GM18870 (cell line): ENCODE results near the gene THBS3.
"Not testable (repeated sequence)": the region's sequence is repeated elsewhere in the genome, so short reads cannot be mapped to it uniquely, and the experiment has no call there.

Source experiments
- ATAC-seq: cut with Tn5 transposase; IDR thresholded peaks from one replicate; pipeline ENCODE4 v1.9.1; 2021; ENCODE audit warnings: moderate library complexity; ENCODE audit not compliant: unreplicated experiment

THBS3 gene

GRCh38 chr1:155175281-155175926, 32.3 kb downstream of the THBS3 start:
- ATAC-seq, result no peak

DNA sequence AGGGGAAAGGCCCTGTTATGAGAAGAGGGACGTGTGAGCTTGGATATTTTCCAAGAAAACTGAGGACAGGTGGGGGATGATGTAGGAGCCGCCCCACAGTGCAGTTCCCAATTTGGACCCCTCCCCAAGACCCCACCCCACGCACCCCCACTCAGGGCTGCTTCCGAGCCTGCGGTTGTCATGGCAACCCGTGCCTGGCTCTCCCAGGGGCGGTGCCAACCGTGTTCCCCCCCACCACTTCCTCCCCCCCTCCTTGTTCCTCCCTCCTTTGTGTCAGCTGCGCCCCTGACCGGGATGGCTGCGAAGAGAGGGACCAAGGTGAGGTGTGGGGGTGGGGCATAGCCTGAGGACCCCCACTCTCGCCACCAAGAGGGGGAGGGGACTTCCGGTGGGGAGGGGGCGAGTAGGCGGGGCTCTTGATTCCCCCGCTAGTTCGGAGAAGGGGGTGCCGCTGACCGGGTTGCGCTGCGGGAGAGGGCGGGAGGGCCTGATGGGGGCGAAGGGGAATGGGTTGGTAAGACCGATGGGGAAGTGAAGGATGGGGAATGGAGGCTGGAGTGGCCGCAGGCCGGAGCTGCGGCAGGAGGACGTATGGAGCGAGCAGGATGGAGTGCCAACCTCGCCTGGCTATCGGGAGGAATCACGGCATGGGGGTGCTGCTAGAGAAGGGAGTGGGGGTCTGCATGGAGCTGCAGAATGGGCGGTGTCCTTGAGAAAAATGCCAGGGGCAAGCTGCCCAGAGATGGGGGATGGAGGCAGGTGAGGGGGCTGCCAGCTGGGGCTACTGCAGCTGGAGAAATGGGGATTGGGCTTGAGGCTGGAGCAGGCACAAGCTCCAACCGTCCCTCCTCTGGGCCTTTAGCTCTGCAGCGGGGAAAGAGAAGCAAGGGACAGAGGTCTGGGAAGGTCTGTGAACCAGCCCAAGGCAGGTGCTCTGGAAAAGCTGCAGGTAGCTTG, 33.1 kb downstream of the THBS3 start:
- ATAC-seq, result no peak

- ATAC-seq, result no peak
Measured at GRCh38 chr1:155173478-155174323, 34.0 kb downstream of the THBS3 start, which contains the start of gene TRIM46. Gene TRIM46, plus strand, starts transcription at chr1:155173849. Its CDS starts 118 bp downstream, at chr1:155173967.

GRCh38 chr1:155172732-155173477, 34.8 kb downstream of the THBS3 start, which contains the start of gene KRTCAP2:
Gene KRTCAP2, minus strand, starts transcription at chr1:155173304. Its CDS starts 80 bp downstream, at chr1:155173224.
- ATAC-seq, result peak; percentile 78

DNA sequence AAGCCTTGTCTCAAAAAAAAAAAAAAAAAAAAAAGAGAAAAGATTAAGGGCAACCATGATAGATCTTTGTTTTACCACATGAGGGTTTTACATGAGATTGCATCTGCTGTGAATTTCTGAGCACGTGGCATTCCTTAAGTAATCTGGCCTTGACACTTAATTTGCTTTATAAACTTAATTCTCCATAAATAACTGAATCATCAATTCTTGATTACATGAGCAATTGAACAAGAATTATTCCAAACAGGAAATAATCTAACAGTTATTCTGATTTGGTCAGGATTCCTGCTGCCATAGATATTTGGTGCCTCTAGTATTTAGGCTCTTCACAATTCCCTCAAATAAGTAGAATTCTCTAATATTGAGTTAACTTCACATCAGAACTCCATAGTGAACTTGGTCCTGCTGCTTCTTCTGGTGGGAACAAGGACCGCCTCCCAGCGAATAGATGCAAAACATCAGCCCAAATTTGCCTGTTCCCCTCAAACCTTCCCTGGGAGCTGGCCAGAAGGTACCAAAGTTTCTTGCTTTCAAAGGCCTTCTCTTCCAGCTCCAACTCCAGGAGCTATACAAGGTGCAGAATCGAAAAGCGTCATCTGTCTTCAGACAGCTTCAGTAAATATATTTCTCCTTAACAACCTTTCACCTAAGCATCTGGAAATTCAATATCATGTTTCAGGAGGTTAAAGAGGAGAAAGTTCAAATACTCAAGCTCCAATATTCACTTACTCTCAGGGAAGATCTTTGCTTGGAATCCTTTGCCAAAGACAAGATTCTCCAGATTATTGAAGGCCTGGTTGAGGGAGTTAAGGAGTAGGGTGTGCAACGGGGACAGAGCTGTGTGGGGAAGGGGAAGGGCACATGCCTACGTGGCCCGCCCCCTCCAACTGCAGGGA, 35.6 kb downstream of the THBS3 start:
- peak; percentile 15 for ATAC-seq

DNA sequence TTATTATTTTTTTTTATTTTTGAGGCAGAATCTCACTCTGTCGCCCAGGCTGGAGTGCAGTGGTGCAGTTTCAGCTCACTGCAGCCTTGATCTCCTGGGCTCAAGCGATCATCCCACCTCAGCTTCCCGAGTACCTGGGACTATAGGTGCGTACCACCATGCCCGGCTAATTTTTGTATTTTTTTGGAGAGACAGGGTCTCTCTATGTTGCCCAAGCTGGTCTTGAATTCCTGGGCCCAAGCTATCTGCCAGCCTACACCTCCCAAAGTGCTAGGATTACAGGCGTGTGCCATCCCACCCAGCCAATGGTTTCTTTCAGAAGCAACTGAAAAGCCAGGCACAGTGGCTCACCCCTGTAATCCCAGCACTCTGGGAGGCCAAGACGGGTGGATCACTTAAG, 36.9 kb downstream of the THBS3 start:
- no peak for ATAC-seq

DNA sequence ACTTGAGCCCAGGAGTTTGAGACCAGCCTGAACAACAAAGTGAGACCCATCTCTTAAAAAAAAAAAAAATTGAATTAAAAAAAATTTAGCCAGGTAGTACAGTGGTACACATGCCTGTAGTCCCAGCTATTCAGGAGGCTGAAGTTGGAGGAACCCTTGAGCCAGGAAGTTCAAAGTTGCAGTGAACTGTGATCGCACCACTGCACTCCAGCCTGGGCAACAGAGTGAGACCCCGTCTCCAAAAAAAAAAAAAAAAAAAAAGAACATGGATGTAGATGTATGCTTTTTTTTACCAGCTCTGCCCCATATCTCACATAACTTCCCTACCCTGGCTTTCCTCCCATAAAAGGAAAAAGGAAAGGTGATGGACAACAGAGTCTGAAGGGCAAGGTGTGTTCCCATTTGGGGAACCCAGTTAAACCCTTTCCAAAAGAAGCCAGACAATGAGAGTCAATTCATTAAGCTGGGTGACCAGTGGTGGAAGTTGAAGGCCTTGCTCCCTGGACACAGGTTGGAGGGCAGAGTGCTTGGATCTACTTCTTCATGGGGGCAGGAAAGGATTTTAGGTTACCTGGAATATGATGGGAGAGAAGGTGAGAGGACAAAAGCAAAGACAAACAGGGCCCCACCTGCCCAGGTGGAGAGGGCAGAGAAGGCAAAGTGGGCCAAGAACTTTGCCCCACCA, 37.5 kb downstream of the THBS3 start:
- no peak for ATAC-seq

- no peak for ATAC-seq
Measured at GRCh38 chr1:155169541-155169940, 38.2 kb downstream of the THBS3 start.

- no peak for ATAC-seq
Measured at GRCh38 chr1:155168456-155169210, 39.1 kb downstream of the THBS3 start.

DNA sequence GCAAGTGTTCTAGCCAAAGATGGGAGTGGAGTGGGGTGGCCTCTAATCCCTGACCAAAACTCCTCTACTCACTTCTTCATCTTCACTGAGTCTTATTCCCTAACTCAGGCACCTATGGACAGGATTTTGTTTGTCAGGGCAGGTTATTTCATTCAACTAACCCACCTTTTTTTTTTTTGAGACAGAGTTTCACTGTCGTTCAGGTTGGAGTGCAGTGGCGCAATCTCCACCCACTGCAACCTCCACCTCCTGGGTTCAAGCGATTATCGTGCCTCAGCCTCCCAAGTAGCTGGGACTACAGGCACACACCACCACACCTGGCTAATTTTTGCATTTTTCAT, 39.6 kb downstream of the THBS3 start:
- ATAC-seq, result not testable (repeated sequence)

DNA sequence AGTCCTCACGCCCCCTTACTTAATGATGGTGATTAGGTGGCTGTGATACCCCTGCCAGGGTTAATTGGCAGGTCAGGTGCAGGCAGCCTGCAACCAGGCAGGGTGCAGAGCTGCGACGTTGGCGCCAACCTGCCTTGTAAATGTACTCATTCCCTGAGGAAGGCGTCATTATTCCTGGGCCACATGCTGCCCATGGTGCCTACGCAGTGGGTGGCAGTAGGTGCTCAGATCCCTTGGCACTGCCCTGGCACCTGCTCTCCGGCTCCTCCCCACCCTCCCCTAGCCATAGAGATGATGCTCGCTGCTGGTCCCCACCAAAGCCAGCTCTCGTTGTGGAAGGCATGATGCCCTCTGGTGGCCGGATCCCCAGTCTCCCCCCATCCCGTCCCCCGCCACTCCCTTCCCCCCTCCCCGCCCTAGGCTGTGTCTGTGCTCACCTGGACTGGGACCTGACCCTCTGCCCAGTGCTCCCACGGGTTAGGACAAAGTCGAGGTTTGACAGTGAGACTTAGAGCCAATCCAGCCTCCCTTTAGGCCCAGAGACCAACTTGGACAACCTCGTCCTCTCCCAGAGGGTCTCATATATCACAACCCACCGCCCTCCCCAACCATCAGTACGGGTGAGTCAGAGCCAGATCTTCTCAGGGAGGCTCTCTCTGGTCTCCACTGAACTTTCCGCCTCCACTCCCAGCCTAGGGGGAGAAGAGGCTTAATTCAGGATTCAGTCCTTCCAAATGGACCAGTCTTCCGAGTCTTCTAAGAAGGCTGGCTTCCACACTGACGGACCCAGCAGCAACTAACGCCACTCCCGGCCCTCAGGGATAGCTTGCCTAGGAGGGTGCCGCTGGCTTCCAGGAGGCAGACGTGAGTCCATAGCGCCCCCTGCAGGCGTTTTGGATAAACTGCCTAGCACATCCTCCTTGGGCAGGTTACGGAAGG, 40.3 kb downstream of the THBS3 start:
- ATAC-seq, result no peak

DNA sequence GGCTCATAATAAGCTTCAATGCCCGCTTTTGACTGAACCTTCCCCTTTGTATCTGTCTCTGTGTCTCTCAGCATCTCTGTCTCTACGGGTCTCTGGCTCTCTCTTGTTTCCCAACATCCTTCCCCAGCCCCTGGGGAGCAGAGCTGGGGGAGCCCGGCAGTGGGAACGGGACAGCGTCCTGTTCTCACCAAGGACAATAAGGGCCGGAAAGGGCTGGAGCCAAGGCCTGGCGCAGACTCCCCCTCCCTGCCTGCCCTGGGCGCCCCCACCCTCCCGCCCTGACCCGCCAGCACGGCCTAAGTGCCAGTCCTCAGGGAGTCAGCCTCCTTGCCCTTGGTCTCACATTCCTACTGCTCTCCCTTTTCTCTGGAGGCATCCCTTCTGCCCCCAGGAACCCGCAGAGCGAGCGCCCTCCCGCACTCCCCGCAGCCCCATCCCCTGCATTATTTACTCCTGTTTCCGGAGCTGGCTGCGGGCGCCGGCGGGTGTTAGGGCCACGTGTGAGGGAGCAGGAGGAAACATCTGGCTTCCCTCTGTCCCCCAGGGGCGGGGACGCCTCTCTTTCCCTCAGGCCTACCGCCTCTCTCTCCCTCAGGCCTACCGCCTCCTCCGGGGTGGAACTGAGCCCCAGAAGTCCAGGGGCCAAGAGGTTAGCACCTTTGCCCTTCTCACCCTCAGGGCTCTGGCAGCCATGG, 41.1 kb downstream of the THBS3 start:
- ATAC-seq, result no peak

- ATAC-seq, result no peak
Measured at GRCh38 chr1:155166051-155166470, 41.6 kb downstream of the THBS3 start.

GRCh38 chr1:155164625-155165024, 43.1 kb downstream of the THBS3 start:
- not testable (repeated sequence) for ATAC-seq

DNA sequence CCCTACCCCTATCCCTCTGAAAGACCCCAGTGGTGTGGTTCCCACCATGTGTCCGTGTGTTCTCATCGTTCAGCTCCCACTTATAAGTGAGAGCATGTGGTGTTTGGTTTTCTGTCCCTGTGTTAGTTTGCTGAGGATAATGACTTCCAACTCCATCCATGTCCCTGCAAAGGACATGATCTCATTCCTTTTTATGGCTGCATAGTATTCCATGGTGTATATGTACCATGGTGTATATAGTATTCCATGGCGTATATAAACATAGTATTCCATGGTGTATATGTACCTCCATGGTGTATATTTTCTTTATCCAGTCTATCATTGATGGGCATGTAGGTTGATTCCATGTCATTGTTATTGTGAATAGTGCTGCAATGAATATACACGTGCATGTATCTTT, 43.9 kb downstream of the THBS3 start:
- not testable (repeated sequence) for ATAC-seq

- ATAC-seq, result not testable (repeated sequence)
Measured at GRCh38 chr1:155162631-155163030, 45.1 kb downstream of the THBS3 start.
